ENCODE data around the gene LPCAT1. TPM values are rescaled to one million over a fixed set of nuclear protein-coding genes. Genes with fewer than 3 reads are reported as not detected.

The LPCAT1 gene
- total and polyA plus RNA-seq, 3 donors from 2014 or later, result 21.1 to 27.1 (median 23.9) TPM

DNA sequence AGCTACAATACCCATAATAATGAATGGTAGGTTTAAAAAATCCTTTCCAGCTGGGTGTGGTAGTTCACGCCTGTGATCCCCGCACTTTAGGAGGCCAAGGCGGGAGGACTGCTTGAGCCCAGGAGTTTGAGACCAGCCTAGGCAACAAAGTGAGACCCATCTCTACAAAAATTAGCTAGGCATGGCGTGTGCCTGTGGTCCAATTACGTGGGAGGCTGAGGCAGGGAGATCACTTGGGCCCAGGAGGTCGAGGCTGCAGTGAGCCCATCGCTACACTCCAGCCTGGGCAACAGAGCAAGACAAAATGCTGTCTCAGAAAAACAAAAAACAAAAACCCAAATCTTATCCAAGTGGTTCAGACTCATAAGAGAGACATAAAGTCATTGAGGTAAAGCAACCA lies 44.7 kb downstream of the LPCAT1 start:
- no peak overlapping the region for H3K27ac ChIP-seq
- no peaks in the 10 kb centered on the region for H3K27me3 ChIP-seq
- intact Hi-C loops (cut with DNase I; ENCODE audit: low total_unique reads), result no loop called here
- H3K36me3 ChIP-seq (ENCODE audit: low read depth, missing control alignments), result no peaks in the 10 kb centered on the region
- no peaks in the 10 kb centered on the region for H3K4me1 ChIP-seq
- no peaks in the 10 kb centered on the region for H3K9me3 ChIP-seq
- DNase-seq, result no peak
- 90 to 95% methylated on average over 7 of the region's 7 CpGs for WGBS, 2 donors
- no peak overlapping the region for H3K4me3 ChIP-seq
- TF ChIP-seq, protein P1, sequence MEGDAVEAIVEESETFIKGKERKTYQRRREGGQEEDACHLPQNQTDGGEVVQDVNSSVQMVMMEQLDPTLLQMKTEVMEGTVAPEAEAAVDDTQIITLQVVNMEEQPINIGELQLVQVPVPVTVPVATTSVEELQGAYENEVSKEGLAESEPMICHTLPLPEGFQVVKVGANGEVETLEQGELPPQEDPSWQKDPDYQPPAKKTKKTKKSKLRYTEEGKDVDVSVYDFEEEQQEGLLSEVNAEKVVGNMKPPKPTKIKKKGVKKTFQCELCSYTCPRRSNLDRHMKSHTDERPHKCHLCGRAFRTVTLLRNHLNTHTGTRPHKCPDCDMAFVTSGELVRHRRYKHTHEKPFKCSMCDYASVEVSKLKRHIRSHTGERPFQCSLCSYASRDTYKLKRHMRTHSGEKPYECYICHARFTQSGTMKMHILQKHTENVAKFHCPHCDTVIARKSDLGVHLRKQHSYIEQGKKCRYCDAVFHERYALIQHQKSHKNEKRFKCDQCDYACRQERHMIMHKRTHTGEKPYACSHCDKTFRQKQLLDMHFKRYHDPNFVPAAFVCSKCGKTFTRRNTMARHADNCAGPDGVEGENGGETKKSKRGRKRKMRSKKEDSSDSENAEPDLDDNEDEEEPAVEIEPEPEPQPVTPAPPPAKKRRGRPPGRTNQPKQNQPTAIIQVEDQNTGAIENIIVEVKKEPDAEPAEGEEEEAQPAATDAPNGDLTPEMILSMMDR (IDR thresholded peaks at IDR 0.05), result no peak
- no peak for TF ChIP-seq POLR2A (IDR thresholded peaks at IDR 0.05)

DNA sequence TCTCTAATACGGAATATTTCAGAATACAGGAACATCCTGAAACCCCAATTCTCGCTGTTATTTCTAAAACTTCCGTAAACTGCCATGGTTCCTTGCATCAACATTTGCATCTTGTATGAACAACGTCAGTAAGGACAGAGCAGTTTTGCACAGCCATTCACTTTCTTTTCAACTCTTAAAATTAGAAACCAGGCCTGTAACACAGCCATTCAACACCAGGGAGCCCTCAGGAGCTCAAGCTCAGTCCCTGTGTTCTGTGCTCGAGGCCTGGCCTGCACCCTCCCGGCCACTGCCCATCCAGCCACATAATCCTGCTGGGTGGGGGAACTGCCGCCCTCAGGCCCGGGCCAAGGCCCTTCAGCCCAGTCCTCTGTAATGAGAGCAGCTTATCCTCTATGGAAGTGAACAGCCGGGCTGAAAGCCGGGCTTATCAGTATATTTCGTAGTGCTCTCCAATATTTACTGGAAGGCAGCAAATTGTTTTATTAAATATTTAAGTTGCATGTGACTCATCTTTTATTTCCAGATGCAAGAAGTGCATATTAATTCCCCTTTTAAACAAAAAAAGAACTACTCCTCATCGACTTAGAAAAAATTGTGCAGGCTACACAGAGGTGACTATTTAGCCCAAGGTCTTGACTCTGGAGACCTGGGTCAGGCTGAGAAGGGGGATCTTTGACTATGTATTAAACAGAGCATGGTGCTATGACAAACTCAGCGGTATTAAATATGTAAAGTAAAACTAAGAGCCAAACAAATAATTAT lies 45.3 kb downstream of the LPCAT1 start:
- TF ChIP-seq, protein P1 (IDR thresholded peaks at IDR 0.05), result no peak
- no peak for TF ChIP-seq POLR2A (IDR thresholded peaks at IDR 0.05)
- no peak overlapping the region for H3K27ac ChIP-seq
- DNase-seq, result no peak
- no peaks in the 10 kb centered on the region for H3K9me3 ChIP-seq
- H3K4me1 ChIP-seq, result no peaks in the 10 kb centered on the region
- no peak overlapping the region for H3K4me3 ChIP-seq
- H3K27me3 ChIP-seq, result no peaks in the 10 kb centered on the region
- no peaks in the 10 kb centered on the region for H3K36me3 ChIP-seq (ENCODE audit: low read depth, missing control alignments)
- intact Hi-C loops (cut with DNase I; ENCODE audit: low total_unique reads), result no loop called here
- 91% methylated on average over 13 of the region's 13 CpGs for WGBS, 2 donors

DNA sequence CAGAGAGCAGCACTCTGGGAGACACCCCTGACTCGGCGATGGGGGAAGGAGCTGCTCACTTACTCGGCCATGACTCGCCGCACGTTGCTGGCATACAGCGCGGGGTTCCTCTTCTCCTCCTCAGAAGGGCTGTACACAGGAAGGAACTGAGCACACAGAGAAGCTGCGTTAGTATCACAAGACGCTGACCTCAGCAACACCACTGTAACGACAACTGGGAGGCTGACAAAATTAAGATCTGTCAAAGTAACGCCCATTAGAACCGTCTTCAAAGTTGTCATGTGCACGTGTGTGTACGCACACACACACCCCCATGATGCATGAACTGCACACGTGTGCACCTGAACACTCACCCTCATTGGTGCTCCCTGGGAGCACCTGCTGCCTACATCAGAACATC lies 46.4 kb downstream of the LPCAT1 start:
- H3K4me1 ChIP-seq, result no peaks in the 10 kb centered on the region
- no peak overlapping the region for H3K4me3 ChIP-seq
- DNase-seq, result peak; percentile 58
- no peaks in the 10 kb centered on the region for H3K9me3 ChIP-seq
- no peaks in the 10 kb centered on the region for H3K36me3 ChIP-seq (ENCODE audit: low read depth, missing control alignments)
- 78 to 93% methylated on average over 10 to 16 of the region's 16 CpGs for WGBS, 2 donors
- H3K27ac ChIP-seq, result no peak overlapping the region
- TF ChIP-seq, protein P1 (IDR thresholded peaks at IDR 0.05), result no peak
- no peak for TF ChIP-seq POLR2A (IDR thresholded peaks at IDR 0.05)
- intact Hi-C loops (cut with DNase I; ENCODE audit: low total_unique reads), result no loop called here
- no peaks in the 10 kb centered on the region for H3K27me3 ChIP-seq

DNA sequence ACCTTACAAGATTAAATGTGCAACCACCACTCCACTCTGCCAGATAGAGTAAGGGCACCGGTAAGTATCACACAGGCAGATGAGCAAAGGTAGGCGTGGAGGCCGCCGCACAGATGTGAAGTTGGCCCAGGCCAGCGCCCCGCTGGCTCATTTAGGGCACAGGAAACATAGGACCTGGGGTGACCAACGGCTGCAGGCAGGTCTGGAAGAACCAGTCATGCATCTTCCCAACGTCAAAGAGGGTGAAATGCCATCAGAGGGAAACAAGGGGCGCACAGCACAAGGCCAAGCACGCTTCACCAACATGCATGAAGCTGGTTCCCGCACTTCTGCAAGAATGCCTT lies 46.8 kb downstream of the LPCAT1 start:
- WGBS, 2 donors, result 94 to 95% methylated on average over 11 of the region's 11 CpGs
- H3K4me3 ChIP-seq, result no peak overlapping the region
- DNase-seq, result no peak
- H3K9me3 ChIP-seq, result no peaks in the 10 kb centered on the region
- intact Hi-C loops (cut with DNase I; ENCODE audit: low total_unique reads), result no loop called here
- H3K27me3 ChIP-seq, result no peaks in the 10 kb centered on the region
- H3K36me3 ChIP-seq (ENCODE audit: low read depth, missing control alignments), result no peaks in the 10 kb centered on the region
- no peak for TF ChIP-seq POLR2A (IDR thresholded peaks at IDR 0.05)
- TF ChIP-seq, protein P1 (IDR thresholded peaks at IDR 0.05), result no peak
- H3K4me1 ChIP-seq, result no peaks in the 10 kb centered on the region
- no peak overlapping the region for H3K27ac ChIP-seq

All from testis (tissue), 3 donors.